Activated T-cell treated with anti-CD3 and anti-CD28 coated beads for 48 hours (primary cell): ENCODE measurements around the gene WAS.
"Not testable (repeated sequence)": the region's sequence is repeated elsewhere in the genome, so short reads cannot be mapped to it uniquely, and the experiment has no call there.

Experiments
- DNase-seq: peaks from one replicate; pipeline ENCODE4 v3.0.0-alpha.2; 2020; ENCODE audit warnings: low read depth

WAS gene

DNA sequence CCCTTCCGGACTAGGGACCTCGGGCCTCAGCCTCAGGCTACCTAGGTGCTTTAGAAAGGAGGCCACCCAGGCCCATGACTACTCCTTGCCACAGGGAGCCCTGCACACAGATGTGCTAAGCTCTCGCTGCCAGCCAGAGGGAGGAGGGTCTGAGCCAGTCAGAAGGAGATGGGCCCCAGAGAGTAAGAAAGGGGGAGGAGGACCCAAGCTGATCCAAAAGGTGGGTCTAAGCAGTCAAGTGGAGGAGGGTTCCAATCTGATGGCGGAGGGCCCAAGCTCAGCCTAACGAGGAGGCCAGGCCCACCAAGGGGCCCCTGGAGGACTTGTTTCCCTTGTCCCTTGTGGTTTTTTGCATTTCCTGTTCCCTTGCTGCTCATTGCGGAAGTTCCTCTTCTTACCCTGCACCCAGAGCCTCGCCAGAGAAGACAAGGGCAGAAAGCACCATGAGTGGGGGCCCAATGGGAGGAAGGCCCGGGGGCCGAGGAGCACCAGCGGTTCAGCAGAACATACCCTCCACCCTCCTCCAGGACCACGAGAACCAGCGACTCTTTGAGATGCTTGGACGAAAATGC lies at the start of gene WAS:
Gene WAS (plus strand): TSS at position 389 of the 572 bp plus-strand sequence. CDS start 55 bp downstream, at position 444.
- DNase-seq = peak; percentile 30

DNA sequence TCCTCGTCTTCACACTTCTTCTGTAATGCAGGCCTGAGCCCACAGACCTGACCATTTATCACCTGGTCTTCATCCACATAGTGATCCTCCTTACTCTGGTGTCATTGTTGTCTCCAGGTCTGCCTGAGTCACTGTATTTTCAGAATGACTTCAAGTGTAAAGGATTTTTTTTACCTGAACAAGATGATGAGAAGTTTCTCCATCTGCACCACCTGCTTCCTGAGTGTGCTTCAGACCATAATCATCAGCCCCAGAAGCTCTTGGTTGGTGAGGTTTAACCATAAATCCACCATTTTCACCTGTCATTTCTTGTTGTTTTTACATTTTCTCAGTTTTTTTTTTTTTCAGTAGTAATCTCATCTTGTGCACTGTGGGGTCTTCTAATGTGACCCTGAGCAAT lies 47.3 kb upstream of the WAS start:
- DNase-seq = no peak

DNA sequence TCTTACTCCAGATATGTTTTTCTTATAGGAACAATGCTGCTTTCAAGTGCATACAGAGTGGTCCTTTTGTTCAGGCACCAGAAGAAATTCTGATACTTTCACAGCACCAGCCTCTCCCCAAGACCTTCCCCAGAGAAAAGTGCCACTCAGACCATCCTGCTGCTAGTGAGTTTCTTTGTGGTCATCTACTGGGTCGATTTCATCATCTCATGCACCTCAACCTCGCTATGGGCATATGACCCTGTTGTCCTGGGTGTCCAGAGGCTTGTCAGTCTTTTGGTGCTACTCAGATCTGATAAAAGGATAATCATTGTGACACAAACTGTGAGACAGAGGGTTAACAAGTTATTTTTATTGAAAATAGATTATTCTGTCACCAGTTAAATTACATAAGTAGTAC lies 46.8 kb upstream of the WAS start:
- DNase-seq = no peak

DNA sequence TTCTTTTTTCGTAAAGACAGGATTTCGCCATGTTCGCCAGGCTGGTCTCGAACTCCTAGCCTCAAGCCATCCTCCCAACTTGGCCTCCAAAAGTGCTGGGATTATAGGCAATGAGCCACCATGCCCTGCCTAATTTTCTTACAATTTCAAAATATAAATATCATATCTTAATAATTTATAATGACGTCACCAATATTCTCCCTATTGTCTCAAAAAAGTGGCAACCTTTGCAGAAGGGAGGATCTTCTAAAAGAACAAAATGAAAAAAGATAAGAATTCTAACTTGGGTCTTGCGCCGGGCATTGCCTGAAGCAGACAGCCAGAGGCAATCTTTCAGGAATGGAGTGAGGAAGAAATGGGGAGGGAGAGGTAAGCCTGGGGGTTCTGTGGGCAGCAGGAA lies 37.9 kb upstream of the WAS start:
- DNase-seq = no peak

DNA sequence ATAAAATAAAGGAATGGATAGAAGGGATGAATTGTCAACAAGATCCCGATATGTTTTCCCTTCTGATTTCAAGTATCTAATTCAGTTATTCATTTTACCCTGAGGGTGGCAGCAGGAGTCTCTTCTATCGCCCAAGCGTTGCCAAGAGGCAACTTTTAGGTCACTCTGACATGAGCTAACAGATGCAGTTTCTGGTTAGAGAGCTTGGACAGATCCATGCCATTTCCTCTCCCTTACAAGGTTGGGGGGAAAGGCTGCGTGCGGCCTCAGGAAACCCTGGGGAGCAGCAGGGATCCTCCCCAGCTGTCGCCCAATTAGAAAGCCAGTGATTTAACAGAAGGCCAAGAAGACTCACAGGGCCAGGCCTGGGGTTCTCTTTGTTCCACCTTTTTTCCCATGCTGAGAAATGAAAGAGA lies 35.3 kb upstream of the WAS start:
- no peak for DNase-seq

DNA sequence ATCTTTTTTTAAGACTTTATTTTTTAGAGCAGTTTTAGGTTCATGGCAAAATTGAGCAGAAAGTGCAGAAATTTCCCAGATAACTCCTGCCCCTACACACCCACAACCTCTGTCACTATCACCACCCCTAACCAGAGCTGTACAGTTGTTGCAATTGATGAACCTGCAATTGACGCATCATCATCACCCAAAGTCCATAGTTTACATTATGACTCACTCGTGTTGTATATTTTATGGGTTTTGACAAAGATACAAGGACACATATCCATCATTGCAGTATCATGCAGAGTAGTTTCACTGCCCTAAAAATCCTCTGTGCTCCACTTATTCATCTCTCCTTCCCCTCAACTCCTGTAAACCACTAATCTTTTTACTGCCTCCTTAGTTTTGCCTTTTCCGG lies 34.5 kb upstream of the WAS start:
- DNase-seq = no peak

DNA sequence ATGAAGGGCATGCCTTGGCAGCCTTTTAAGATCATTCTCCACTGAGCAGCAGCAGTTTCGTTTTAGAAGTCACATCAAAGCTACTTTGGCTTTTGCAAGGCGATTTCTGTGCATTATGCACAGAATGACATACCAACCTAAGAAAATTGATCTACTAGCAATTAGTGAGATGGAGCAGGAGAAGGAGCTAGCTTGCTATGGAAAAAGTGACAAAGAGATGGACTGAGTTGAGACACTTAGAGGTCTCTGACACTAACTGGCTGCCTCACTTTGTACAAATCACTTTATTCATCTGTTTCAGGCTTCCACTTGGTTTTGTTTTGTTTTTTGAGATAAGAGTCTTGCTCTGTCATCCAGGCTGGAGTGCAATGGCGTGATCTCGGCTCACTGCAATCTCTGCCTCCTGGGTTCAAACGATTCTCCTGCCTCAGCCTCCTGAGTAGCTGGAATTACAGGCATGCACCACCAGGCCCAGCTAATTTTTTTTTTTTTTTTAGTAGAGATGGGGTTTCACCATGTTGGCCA lies 31.5 kb upstream of the WAS start:
- DNase-seq = not testable (repeated sequence)

DNA sequence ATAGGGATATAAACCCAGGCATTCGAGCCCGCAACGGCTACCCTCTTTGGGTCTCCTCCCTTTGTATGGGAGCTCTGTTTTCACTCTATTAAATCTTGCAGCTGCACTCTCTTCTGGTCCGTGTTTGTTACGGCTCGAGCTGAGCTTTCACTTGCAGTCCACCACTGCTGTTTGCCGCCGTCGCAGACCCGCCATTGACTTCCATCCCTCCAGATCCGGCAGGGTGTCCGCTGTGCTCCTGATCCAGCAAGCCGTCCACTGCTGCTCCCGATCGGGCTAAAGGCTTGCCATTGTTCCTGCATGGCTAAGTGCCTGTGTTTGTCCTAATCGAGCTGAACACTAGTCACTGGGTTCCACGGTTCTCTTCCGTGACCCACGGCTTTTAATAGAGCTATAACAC lies 28.9 kb upstream of the WAS start:
- not testable (repeated sequence) for DNase-seq

DNA sequence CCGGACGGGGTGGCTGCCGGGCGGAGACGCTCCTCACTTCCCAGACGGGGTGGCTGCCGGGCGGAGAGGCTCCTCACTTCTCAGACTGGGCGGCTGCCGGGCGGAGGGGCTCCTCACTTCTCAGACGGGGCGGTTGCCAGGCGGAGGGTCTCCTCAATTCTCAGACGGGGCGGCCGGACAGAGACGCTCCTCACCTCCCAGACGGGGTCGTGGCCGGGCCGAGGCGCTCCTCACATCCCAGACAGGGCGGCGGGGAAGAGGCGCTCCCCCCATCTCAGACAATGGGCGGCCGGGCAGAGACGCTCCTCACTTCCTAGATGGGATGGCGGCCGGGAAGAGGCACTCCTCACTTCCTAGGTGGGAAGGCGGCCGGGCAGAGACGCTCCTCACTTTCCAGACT lies 23.9 kb upstream of the WAS start:
- DNase-seq = not testable (repeated sequence)

DNA sequence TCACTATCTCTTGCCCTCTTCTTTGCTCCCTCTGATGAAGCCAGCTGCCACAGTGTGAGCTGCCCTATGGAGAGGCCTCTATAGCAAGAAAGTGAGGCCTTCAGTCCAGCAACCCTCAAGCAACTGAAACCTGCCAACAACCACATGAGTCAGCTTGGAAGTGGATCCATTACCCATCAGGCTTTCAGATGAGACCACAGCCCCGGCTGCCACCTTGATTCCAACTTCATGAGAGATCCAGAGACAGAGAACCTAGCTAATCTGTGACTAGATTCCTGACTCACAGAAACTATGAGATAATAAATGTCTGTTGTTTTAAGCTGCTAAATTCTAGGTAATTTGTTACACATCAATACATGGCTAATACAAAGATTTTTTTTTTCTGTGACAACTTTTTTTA lies 20.4 kb upstream of the WAS start:
- no peak for DNase-seq

DNA sequence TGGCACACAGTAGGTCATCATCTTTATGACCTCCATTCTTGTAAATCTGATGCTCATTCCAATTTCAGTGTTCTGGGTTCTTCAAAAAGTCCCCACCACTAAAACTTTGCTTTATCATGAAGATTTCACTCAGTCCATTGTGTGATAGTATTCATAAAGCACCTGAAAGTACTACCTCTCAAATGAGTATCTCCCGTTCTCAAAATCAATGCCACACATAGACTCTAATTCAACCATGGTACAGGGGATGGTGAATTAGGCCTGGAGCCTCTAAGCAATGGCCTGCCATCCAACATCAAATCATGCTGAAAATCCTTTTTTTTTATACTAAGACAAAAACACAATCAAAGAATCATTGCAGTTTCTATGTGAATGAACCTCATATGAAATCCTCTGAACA lies 19.4 kb upstream of the WAS start:
- DNase-seq = no peak

DNA sequence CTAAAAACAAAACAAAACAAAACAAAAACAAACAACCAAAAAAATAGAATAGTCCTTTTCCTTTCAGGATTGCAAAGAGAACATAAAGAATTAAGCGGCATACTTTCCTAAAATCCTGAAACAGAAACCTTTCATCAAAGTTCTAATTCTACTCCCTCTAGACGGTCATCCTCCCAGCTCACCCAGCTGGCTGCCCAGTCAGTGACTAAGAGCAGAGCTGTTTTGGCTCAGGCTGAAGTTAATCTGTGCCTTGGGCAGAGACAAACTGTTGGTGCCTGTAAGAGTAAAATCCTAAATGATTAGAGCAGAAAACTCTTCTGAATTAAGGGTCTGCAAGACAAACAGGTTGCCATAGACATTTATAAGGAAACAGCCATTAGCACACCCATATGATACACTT lies 17.6 kb upstream of the WAS start:
- DNase-seq = no peak

DNA sequence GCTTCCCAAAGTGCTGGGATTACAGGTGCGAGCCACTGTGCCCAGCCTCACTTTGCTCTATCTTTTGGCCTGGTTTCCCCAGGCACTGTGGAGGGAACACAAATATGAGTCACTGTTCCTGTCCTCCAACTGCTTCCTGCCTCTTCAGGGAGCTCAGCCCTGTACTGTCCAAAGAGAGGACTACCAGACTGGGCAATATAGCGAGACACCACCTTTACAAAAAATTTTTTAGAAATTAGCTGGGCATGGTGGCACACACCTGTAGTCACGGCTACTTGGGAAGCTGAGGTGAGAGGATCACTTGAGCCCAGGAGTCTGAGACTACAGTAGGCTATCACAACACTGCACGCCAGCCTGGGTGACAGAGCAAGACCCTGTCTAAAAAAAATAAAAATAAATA lies 16.9 kb upstream of the WAS start:
- DNase-seq = no peak

DNA sequence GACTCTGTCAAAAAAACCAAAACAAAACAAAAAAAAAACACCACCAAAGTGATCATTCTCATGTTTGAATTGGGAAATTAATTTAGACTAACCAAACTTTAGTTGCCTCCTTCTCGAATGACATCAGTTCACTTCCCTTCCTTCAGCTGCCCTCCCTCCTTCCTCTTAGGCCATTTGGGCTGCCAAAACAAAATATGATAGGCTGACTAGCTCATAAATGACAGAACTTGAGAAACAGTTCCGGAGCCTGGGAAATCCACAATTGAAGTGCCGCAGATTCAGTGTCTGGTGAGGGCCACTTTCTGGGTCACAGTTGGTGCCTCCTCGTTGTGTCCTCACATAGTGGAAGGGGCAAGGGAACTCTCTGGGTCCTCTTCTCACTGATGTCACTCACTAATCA lies 16.1 kb upstream of the WAS start:
- no peak for DNase-seq

DNA sequence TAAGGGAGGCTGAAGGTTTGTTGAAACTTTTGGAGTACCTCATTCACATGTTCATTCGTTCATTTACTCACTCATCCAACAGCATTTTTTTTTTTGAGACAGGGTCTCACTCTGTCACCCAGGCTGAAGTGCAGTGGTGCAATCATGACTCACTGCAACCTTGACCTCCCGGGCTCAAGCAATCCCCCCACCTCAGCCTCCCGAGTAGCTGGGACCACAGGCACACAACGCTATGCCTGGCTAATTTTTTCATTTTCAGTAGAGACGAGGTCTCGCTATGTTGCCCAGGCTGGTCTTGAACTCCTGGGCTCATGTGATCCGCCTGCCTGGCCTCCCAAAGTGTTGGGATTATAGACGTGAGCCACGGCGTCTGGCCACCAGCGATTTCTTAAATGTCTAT lies 15.4 kb upstream of the WAS start:
- DNase-seq = not testable (repeated sequence)

DNA sequence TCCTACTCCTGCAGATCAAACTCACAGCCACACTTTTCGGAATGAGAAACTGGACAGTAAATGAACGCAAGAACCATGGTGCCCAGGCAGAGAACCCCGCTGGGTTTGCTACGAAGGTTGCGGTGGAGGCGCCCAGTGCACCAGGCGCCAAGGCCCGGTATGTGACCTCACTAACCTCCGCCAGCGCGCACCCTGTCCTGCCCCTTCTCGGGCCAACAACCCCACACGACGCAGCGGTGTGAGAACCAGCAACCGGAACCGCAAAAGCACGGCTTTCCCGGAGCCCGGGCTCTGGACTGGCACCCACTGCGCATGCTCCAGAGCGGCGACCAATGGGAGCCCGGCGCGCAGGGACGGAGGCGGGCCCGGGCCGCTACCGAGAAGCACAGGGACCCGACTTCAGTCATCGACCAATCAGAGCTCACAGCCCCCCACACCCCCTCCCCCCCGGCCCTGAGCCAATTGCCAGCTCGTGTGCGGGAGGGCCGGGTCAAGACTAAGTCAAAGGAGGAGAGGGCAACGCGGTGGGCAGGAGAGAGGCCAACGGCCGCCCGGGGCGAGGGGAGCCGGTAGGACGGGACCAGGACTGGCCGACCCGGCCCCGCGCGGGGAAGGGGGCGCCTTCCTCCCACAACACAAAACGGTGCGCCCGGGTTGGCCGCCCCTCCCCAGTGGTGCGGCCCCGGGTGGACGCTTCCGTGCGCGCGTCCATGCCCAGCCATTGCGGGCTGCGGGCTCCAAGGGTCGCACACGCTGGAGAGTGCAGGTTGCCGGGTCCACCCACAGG lies 7.3 kb upstream of the WAS start:
- peak; percentile 86 for DNase-seq

DNA sequence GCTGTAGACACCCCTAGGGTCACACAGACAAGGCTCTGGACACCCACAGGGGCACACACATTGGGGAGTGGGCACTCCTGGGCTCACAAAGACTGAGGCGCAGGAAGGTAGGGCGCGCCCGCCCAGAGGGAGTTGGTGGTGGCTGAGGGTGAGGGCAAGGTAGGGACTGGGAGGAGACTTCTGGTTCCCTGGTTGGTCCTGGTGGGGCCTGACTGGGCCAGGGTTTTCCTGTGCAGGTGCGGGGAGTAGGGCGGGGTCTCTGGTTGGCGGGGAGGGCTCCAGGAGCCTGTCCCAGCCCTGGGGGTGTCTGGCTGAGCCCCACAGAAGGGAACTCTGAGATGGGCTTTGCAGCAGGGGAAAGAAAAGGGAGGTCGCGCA lies 6.7 kb upstream of the WAS start:
- DNase-seq = no peak

DNA sequence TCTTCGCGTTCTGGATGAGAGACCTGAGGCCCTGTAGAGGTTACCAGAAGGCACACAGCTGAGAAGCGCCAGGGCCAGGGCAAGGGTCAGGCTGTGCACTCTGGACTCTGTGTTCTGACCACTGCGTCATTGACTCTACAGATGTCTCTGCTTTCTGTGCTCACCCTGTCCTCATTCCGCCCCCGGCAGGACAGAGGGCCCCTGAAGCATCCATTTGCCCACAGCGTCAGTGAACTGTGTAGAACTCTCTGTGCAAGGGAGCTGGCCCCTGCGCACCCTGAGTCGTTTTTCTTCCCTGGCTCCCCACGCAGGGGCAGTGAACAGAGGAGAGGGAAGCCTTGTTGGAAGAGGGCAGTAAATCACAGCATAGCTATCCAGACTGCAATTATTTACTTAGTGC lies 6.1 kb upstream of the WAS start:
- no peak for DNase-seq

DNA sequence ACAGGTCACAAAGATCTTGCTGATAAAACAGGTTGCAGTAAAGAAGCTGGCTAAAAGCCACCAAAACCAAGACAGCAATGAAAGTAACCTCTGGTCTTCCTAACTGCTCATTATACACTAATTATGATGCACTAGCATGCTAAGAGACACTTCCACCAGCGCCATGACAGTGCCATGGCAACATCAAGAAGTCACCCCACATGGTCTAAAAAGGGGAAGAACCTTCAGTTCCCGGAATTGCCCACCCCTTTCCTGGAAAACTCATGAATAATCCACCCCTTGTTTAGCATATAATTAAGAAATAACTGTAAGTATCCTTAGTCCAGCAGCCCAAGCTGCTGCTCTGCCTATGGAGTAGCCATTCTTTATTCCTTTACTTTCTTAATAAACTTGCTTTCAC lies 3.1 kb upstream of the WAS start:
- DNase-seq = not testable (repeated sequence)

DNA sequence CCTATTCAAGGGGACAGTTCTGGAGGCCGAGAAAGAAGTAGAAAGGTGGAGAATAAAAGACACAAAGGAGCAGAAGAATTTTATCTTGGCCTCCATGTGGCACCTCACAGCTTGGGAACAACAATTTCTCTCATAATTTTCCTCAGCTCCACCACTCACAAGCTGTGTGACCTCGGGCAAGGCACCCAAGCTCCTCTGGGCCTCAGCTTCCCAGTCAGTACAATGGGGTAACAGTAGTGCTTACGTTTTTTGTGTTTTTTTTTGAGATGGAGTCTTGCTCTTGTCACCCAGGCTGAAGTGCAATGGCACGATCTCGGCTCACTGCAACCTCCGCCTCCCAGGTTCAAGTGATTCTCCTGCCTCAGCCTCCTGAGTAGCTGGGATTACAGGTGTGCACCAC lies 2.7 kb upstream of the WAS start:
- DNase-seq = not testable (repeated sequence)

DNA sequence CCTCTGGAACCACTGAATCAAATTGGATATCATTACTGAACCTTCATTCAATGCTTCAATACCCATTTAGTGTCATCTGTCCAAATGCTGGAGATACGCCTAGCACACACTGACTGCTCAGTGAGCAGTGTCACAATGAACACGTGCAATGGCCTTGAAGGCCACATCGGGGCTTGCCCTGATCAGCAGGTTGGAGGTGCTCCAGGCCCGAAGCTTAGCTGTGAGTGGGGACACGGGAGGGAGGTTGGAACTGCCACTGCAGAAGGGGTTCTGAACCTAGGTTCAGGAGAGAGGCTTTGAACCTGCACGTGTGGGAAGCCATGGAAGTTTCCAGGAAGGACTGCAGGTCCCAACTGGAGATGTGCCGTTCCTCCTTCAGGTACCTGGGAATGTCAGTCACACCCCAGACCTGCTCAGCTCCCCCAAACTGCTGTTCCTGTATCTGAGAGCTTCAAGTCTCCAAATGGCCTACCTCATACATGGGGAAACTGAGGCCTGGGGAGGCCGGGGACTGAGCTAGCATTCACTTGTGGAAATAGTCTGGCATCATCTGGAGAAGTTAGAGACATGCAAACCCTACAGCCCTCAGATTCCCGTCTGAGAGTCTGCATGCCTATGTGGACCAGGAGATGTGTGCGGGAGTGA lies 1.9 kb upstream of the WAS start:
- no peak for DNase-seq

DNA sequence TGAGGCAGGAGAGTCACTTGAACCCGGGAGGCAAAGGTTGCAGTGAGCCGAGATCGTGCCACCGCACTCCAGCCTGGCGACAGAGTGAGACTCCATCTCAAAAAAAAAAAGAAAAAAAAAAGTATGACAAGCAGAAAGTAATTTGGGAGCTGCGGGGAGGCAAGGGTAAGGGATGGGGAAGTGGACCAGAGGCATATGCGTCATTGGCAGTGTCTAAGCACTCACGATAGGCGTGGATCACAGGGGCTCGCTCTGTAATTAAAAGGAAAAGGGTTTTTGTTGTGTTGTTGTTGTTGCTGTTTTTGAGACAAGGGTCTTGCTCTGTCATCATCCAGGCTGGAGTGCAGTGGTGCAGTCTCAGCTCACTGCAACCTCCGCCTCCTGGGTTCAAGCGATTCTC lies 804 bp upstream of the WAS start:
- not testable (repeated sequence) for DNase-seq

DNA sequence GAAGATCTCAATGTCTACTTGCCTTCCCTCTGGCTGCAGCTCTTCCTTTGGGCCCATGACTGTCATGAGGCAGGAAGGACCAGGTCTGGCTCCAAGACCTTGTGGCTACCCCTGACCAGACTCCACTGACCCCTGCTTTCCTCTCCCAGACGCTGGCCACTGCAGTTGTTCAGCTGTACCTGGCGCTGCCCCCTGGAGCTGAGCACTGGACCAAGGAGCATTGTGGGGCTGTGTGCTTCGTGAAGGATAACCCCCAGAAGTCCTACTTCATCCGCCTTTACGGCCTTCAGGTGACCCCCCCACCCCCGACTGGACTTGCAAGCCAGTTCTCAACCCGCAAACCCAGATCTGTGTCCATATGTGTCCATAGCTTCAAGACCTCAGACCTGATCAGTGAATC lies 535 bp downstream of the WAS start:
- DNase-seq = no peak
